Measurements from ENCODE around the gene TENT4A. TPM values are rescaled to one million over a fixed set of nuclear protein-coding genes. Genes with fewer than 3 reads are reported as not detected.

Gene TENT4A
- total RNA-seq, 1 experiment from 2014 or later = 25.6 TPM

DNA sequence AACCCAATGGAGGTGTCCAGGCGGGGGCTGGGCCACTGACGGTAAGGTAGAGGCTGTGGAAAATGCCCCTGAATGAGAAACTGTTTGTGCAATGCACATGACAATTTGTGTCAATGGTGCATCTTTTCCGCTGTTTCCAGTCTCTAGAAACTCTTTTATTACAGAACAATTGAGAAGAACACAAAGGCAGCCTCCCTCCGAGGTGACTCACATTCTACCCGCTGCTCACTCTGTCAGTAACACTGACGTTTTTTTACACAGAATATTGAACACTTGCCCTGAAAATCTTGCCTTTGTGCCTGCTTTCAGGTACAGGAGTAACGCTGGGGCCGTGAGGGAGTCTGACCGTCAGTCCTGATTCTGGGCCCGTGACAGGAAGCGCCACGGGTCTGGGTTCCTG, 11.7 kb upstream of the TENT4A start:
- Histone ChIP-seq H2BK15ac (ENCODE audit: low read depth, low read length) (no peak overlapping the region), H3K27me3 (ENCODE audit: insufficient read depth, low read length) (no peaks in the 10 kb centered on the region), H3K27ac (ENCODE audit: insufficient read length, low read depth, low read length) (no peak overlapping the region), H2BK5ac (ENCODE audit: insufficient read length, low read length) (no peak overlapping the region), H2BK12ac (ENCODE audit: insufficient read length, low read depth, low read length) (no peak overlapping the region), H3K4me1 (ENCODE audit: insufficient read depth, low read length) (peaks cover 7% of the 10 kb centered on the region; the same call in 1 of the 2 replicates), H3K4ac (ENCODE audit: low read depth, low read length) (no peak overlapping the region), H2BK20ac (ENCODE audit: low read depth, low read length, poor library complexity, severe bottlenecking) (no peak overlapping the region), H2BK120ac (ENCODE audit: low read depth, low read length, poor library complexity, severe bottlenecking) (no peak overlapping the region), H2AFZ (ENCODE audit: low read length) (no peak overlapping the region), H3K23ac (ENCODE audit: insufficient read length, low read depth, low read length) (no peak overlapping the region), H3K23me2 (ENCODE audit: insufficient read length, low read depth, low read length, poor library complexity, severe bottlenecking) (peaks cover 2% of the 10 kb centered on the region), H3K79me2 (ENCODE audit: insufficient read depth, low read length) (no peaks in the 10 kb centered on the region), H4K20me1 (ENCODE audit: control insufficient read depth, insufficient read depth, insufficient read length) (no peaks in the 10 kb centered on the region), H4K8ac (replicated peaks; ENCODE audit: insufficient read length, low read depth, low read length) (no peak overlapping the region), H3K56ac (ENCODE audit: insufficient read length, low read depth, low read length) (no peak overlapping the region), H3K9ac (ENCODE audit: extremely low read depth, insufficient read length, low read length) (no peak overlapping the region), H4K5ac (ENCODE audit: insufficient read length, low read depth, low read length) (no peak overlapping the region), H3K18ac (ENCODE audit: insufficient read length, low read depth, low read length) (no peak overlapping the region), H3K79me1 (ENCODE audit: insufficient read depth, low read depth, low read length, poor library complexity, severe bottlenecking) (no peaks in the 10 kb centered on the region), H4K91ac (ENCODE audit: insufficient read length, low read depth, low read length) (no peak overlapping the region), H3T11ph (ENCODE audit: low read length) (no peak overlapping the region), H3K9me3 (ENCODE audit: control insufficient read depth, low read depth, low read length) (no peaks in the 10 kb centered on the region), H3K4me2 (ENCODE audit: insufficient read depth, insufficient read length, low read length) (no peak overlapping the region), H2AK5ac (ENCODE audit: insufficient read length, low read length) (no peak overlapping the region), H3K14ac (ENCODE audit: insufficient read depth, low read length) (no peak overlapping the region)
- DNase-seq = no peak
- no peak overlapping the region; a peak in 1 of 7 replicates for H3K27ac Mint-ChIP-seq
- H3K27me3 Mint-ChIP-seq (ENCODE audit: low read depth) = peaks cover 3% of the 10 kb centered on the region; the same call in 1 of the 2 replicates
- 0 out of 5 replicates have a peak overlapping the region, but pooled peaks of 1 of the 2 experiments have one; percentile 6 for H3K4me3 Mint-ChIP-seq
- no CpG with 5 or more reads among the region's 12 CpGs for WGBS (ENCODE audit: extremely low coverage, insufficient read length, low lambda C conversion rate)
- TF ChIP-seq CTCF (conservative IDR thresholded peaks at IDR 0.05) = no peak
- H3K36me3 Mint-ChIP-seq (ENCODE audit: insufficient read depth in 1 of 3, low read depth in 3 of 3) = no peaks in the 10 kb centered on the region; a peak in 1 of 7 replicates
- peaks cover 25 to 29% of the 10 kb centered on the region in 2 experiments for H3K4me1 Mint-ChIP-seq
- H3K9me3 Mint-ChIP-seq = no peaks in the 10 kb centered on the region
